Tibial nerve (tissue), 4 donors: ENCODE results near the gene PPP1R1B. TPM values are rescaled to one million over a fixed set of nuclear protein-coding genes. Genes with fewer than 3 reads are reported as not detected.

Experiments used
- DNase-seq, 2 donors: peaks; one replicate each; pipeline ENCODE4 v3.0.0-alpha.2; 2019; ENCODE audit warnings: low spot score in 2 of 2
- H3K27ac ChIP-seq, 4 donors: fragments of 200-600 bp; sonication (generic) in 3 of 4; one replicate each; pipeline ENCODE4 v1.5.1; 2017 to 2019; ENCODE audit warnings: mild to moderate bottlenecking in 1 of 4
- H3K27me3 ChIP-seq, 2 donors: fragments of 200-600 bp; sonication (generic) in 1 of 2; one replicate each; pipeline versions ENCODE4 v1.5.1 to v1.6.0; 2017 to 2019
- H3K36me3 ChIP-seq, 3 donors: fragments of 200-600 bp; sonication (generic); one replicate each; pipeline ENCODE4 v1.5.1; 2018 to 2019
- H3K4me1 ChIP-seq, 4 donors: fragments of 200-600 bp; sonication (generic) in 3 of 4; one replicate each; pipeline ENCODE4 v1.5.1; 2017 to 2019
- H3K4me3 ChIP-seq, 4 donors: fragments of 200-600 bp; sonication (generic) in 3 of 4; one replicate each; pipeline ENCODE4 v1.5.1; 2017 to 2019; ENCODE audit warnings: mild to moderate bottlenecking in 1 of 4, moderate library complexity in 1 of 4
- H3K9me3 ChIP-seq, 4 donors: fragments of 200-600 bp; sonication (generic) in 3 of 4; one replicate each; pipeline ENCODE4 v1.5.1; 2017 to 2019
- CTCF ChIP-seq, 5 experiments: fragments of 200-600 bp in 3 of 5; fragments of 450-650 bp in 2 of 5; sonication (generic) in 3 of 5; IDR thresholded peaks; one replicate each; pipeline ENCODE4 v1.5.1; 2016 to 2019; ENCODE audit warnings: antibody characterized with exemption in 5 of 5, mild to moderate bottlenecking in 3 of 5, moderate library complexity in 2 of 5
- EP300 ChIP-seq, 2 donors: sonication (generic); formaldehyde crosslinking; IDR thresholded peaks; one replicate each; pipeline ENCODE4 v1.6.1; 2017; ENCODE audit warnings: antibody characterized with exemption in 2 of 2, mild to moderate bottlenecking in 1 of 2
- POLR2A ChIP-seq, 2 donors: fragments of 450-650 bp; IDR thresholded peaks; one replicate each; pipeline ENCODE4 v1.6.1; 2017; ENCODE audit warnings: antibody characterized with exemption in 2 of 2, mild to moderate bottlenecking in 2 of 2, moderate library complexity in 2 of 2
- WGBS, 2 donors: methylation state at CpG; one replicate each; pipeline ENCODE4 v1.1.5; 2018; 5-methylcytosine and 5-hydroxymethylcytosine counted together
- total RNA-seq, 4 donors: library from RNA; depleted of rRNA; stranded (reverse); fragments of >200 nt; gene quantifications; one replicate each; pipeline ENCODE4 v1.1.0, GENCODE V29; 2016

Gene PPP1R1B
- total RNA-seq, 4 donors from 2014 or later: 10.4 to 20.4 (median 12.7) TPM

- Histone ChIP-seq H3K9me3 (no peaks in the 10 kb centered on the region), H3K27ac (no peak overlapping the region), H3K36me3 (no peaks in the 10 kb centered on the region), H3K4me1 (peaks cover 0 to 20% (median 3%) of the 10 kb centered on the region in 4 donors), H3K4me3 (no peak overlapping the region), H3K27me3 (peaks cover 0 to 61% of the 10 kb centered on the region in 2 donors)
- 82 to 85% methylated on average over 2 of the region's 2 CpGs for WGBS, 2 donors
- no peak for TF ChIP-seq POLR2A (IDR thresholded peaks at IDR 0.05)
- no peak for TF ChIP-seq CTCF (IDR thresholded peaks at IDR 0.05)
- TF ChIP-seq EP300 (IDR thresholded peaks at IDR 0.05): no peak
- no peak for DNase-seq
These were observed 33.4 kb upstream of the PPP1R1B start for GRCh38 chr17:39593371-39593770.

GRCh38 chr17:39595294-39595693, 31.5 kb upstream of the PPP1R1B start:
- TF ChIP-seq CTCF (IDR thresholded peaks at IDR 0.05) (no peak), POLR2A (IDR thresholded peaks at IDR 0.05) (no peak), EP300 (IDR thresholded peaks at IDR 0.05) (no peak)
- no peak overlapping the region for H3K4me3 ChIP-seq
- no peak for DNase-seq
- H3K9me3 ChIP-seq: no peaks in the 10 kb centered on the region
- peaks cover 0 to 80% of the 10 kb centered on the region in 2 donors for H3K27me3 ChIP-seq
- H3K27ac ChIP-seq: no peak overlapping the region
- no peaks in the 10 kb centered on the region for H3K36me3 ChIP-seq
- peaks cover 0 to 40% (median 14%) of the 10 kb centered on the region in 4 donors for H3K4me1 ChIP-seq
- 13 to 14% methylated on average over 4 of the region's 4 CpGs for WGBS, 2 donors

- WGBS, 2 donors: 9 to 16% methylated on average over 11 of the region's 11 CpGs
These were observed 30.7 kb upstream of the PPP1R1B start for GRCh38 chr17:39595928-39596510.

GRCh38 chr17:39596543-39597267, 30.0 kb upstream of the PPP1R1B start:
- no peak overlapping the region for H3K4me3 ChIP-seq
- 2 to 3% methylated on average over 36 to 45 of the region's 47 CpGs for WGBS, 2 donors
- H3K27me3 ChIP-seq: peaks cover 0 to 94% of the 10 kb centered on the region in 2 donors
- DNase-seq: no peak
- TF ChIP-seq POLR2A (IDR thresholded peaks at IDR 0.05) (no peak), EP300 (IDR thresholded peaks at IDR 0.05) (no peak), CTCF (IDR thresholded peaks at IDR 0.05) (no peak)
- no peak overlapping the region for H3K27ac ChIP-seq
- no peaks in the 10 kb centered on the region for H3K36me3 ChIP-seq
- H3K4me1 ChIP-seq: peaks cover 0 to 40% (median 14%) of the 10 kb centered on the region in 4 donors
- no peaks in the 10 kb centered on the region for H3K9me3 ChIP-seq

More at GRCh38 chr17:39595928-39596510, 30.7 kb upstream of the PPP1R1B start:
- no peak overlapping the region for H3K27ac ChIP-seq
- peaks cover 0 to 40% (median 14%) of the 10 kb centered on the region in 4 donors for H3K4me1 ChIP-seq
- no peak overlapping the region for H3K4me3 ChIP-seq
- DNase-seq: no peak
- H3K9me3 ChIP-seq: no peaks in the 10 kb centered on the region
- no peaks in the 10 kb centered on the region for H3K36me3 ChIP-seq
- H3K27me3 ChIP-seq: peaks cover 0 to 87% of the 10 kb centered on the region in 2 donors
- TF ChIP-seq EP300 (IDR thresholded peaks at IDR 0.05): no peak

- TF ChIP-seq EP300 (IDR thresholded peaks at IDR 0.05) (no peak), CTCF (IDR thresholded peaks at IDR 0.05) (no peak), POLR2A (IDR thresholded peaks at IDR 0.05) (no peak)
- no peak for DNase-seq
- Histone ChIP-seq H3K36me3 (no peaks in the 10 kb centered on the region), H3K9me3 (no peaks in the 10 kb centered on the region), H3K4me1 (peaks cover 0 to 40% (median 14%) of the 10 kb centered on the region in 4 donors), H3K27ac (no peak overlapping the region), H3K4me3 (no peak overlapping the region), H3K27me3 (peaks cover 0 to 97% of the 10 kb centered on the region in 2 donors)
- 10 to 13% methylated on average over 20 of the region's 22 CpGs for WGBS, 2 donors
These were observed 29.2 kb upstream of the PPP1R1B start for GRCh38 chr17:39597372-39598046.
